Transverse colon (tissue), 4 donors: ENCODE data around the gene KRTAP10-11. TPM values are rescaled to one million over a fixed set of nuclear protein-coding genes. Genes with fewer than 3 reads are reported as not detected.

ENCODE experiments used
- DNase-seq: peaks from one replicate; pipeline ENCODE4 v3.0.0-alpha.2; 2019
- H3K27ac ChIP-seq, 4 donors: fragments of 200-600 bp; sonication (generic); 2 replicates each; pipeline ENCODE4 v1.5.1; 2016 to 2018; ENCODE audit warnings: inconsistent platforms in 4 of 4
- H3K27me3 ChIP-seq: fragments of 200-600 bp; sonication (generic); 2 replicates; pipeline ENCODE4 v1.5.1; 2017; ENCODE audit warnings: inconsistent platforms
- H3K36me3 ChIP-seq, 4 donors: fragments of 200-600 bp; sonication (generic); 2 replicates each; pipeline ENCODE4 v1.5.1; 2017 to 2019; ENCODE audit warnings: inconsistent platforms in 4 of 4
- H3K4me1 ChIP-seq, 4 donors: fragments of 200-600 bp; sonication (generic); 2 replicates each; pipeline ENCODE4 v1.5.1; 2017 to 2020; ENCODE audit warnings: inconsistent platforms in 4 of 4
- H3K4me3 ChIP-seq, 4 donors: fragments of 200-600 bp; sonication (generic); 1 replicate in 1 of 4; 2 replicates in 3 of 4; pipeline versions ENCODE4 v1.5.1 to v1.6.1; 2017 to 2019; ENCODE audit warnings: inconsistent platforms in 4 of 4
- H3K9me3 ChIP-seq, 2 donors: fragments of 200-600 bp; sonication (generic); 2 replicates each; pipeline ENCODE4 v1.5.1; 2017 to 2019; ENCODE audit warnings: inconsistent platforms in 2 of 2
- CTCF ChIP-seq, 5 experiments: fragments of 200-600 bp in 3 of 5; fragments of 450-650 bp in 2 of 5; sonication (generic) in 3 of 5; IDR thresholded peaks; 1 replicate in 2 of 5; 2 replicates in 3 of 5; pipeline ENCODE4 v1.5.1; 2016 to 2017; ENCODE audit warnings: antibody characterized with exemption in 5 of 5, inconsistent platforms in 3 of 5, mild to moderate bottlenecking in 2 of 5, moderate library complexity in 1 of 5
- EP300 ChIP-seq: sonication (generic); formaldehyde crosslinking; IDR thresholded peaks from one replicate; pipeline ENCODE4 v1.6.1; 2017; ENCODE audit warnings: antibody characterized with exemption, low read depth
- POLR2A ChIP-seq: fragments of 450-650 bp; IDR thresholded peaks from one replicate; pipeline ENCODE4 v1.6.1; 2016; ENCODE audit warnings: antibody characterized with exemption, mild to moderate bottlenecking, moderate library complexity
- POLR2AphosphoS5 ChIP-seq, 3 donors: sonication (generic); formaldehyde crosslinking; IDR thresholded peaks; one replicate each; pipeline ENCODE4 v1.6.1; 2016; ENCODE audit warnings: antibody characterized with exemption in 3 of 3
- WGBS, 2 donors: methylation state at CpG; one replicate each; pipeline ENCODE4 v1.1.5; 2018; ENCODE audit warnings: low coverage in 1 of 2; 5-methylcytosine and 5-hydroxymethylcytosine counted together
- in situ Hi-C, 4 donors: fragments of 200-750 bp; cut with MboI; loops; one replicate each; pipeline versions ENCODE4 v1.15.0 to v1.15.1; 2017; ENCODE audit warnings: low sequenced_read_pairs in 3 of 4, low pct_ligation_motif_present in 1 of 4, low pct_unique_long_range_greater_than_20kb in 1 of 4
- intact Hi-C: fragments of 100-400 bp; cut with DNase I; formaldehyde crosslinking; loops from one replicate; pipeline ENCODE4 v1.15.1; 2023; ENCODE audit warnings: low total_unique reads
- small RNA-seq, 4 donors: library from RNA; depleted of rRNA; stranded (forward); fragments of <200 nt; gene quantifications; one replicate each; pipeline ENCODE3, GENCODE V24; 2016
- total RNA-seq, 4 donors: library from RNA; depleted of rRNA; stranded (reverse); fragments of >200 nt; gene quantifications; one replicate each; pipeline ENCODE4 v1.1.0, GENCODE V29; 2016

Gene KRTAP10-11
- total RNA-seq, 4 donors from 2014 or later, result not detected

GRCh38 chr21:44696572-44696971, 50.4 kb downstream of the KRTAP10-11 start:
- H3K9me3 ChIP-seq, result peaks cover 10% of the 10 kb centered on the region in 2 donors
- no peak for TF ChIP-seq POLR2A
- TF ChIP-seq CTCF (IDR thresholded peaks at IDR 0.05), result no peak
- TF ChIP-seq POLR2AphosphoS5 (IDR thresholded peaks at IDR 0.05), result no peak
- no peak for TF ChIP-seq EP300
- in situ Hi-C loops (loop anchor here in 2 of 4 donors (25.0 kb wide), 1 partner anchor 109 kb away; the partner anchor contains the start of genes KRTAP10-5 (in 2 of the 2) and KRTAP10-6 (in 2 of the 2)), intact Hi-C loops (no loop called here)
- no peaks in the 10 kb centered on the region for H3K4me1 ChIP-seq
- no peak for DNase-seq
- H3K27ac ChIP-seq, result no peak overlapping the region
- no peak overlapping the region for H3K4me3 ChIP-seq
- H3K27me3 ChIP-seq, result peaks cover 75% of the 10 kb centered on the region
- H3K36me3 ChIP-seq, result no peaks in the 10 kb centered on the region
- WGBS, 2 donors, result 56 to 74% methylated on average over 2 to 10 of the region's 10 CpGs

Small RNAs within 50 kb of the gene (small RNA-seq; reads per million reads assigned to genes)
- gene KRTAP12-6P, result 0 reads per million in 4 donors

Other genes starting within 250 kb of the KRTAP10-11 start
- 1 to 10 TPM; 4.4 to 6.7 (median 5.1) TPM for gene LRRC3, start 190.9 kb upstream of the KRTAP10-11 start, total RNA-seq
- gene KRTAP10-1, start 106.2 kb upstream of the KRTAP10-11 start, total RNA-seq, result not detected
- not detected for gene KRTAP10-2, start 94.9 kb upstream of the KRTAP10-11 start, total RNA-seq
- not detected for gene KRTAP10-3, start 87.6 kb upstream of the KRTAP10-11 start, total RNA-seq
- gene KRTAP10-4, start 72.7 kb upstream of the KRTAP10-11 start, total RNA-seq, result not detected
- gene KRTAP10-5, start 65.8 kb upstream of the KRTAP10-11 start, total RNA-seq, result not detected
- gene KRTAP10-6, start 53.9 kb upstream of the KRTAP10-11 start, total RNA-seq, result not detected
- not detected for gene KRTAP10-7, start 45.8 kb upstream of the KRTAP10-11 start, total RNA-seq
- gene KRTAP10-8, start 34.3 kb upstream of the KRTAP10-11 start, total RNA-seq, result not detected
- not detected for gene KRTAP10-9, start 19.3 kb upstream of the KRTAP10-11 start, total RNA-seq
- gene KRTAP10-10, start 9.1 kb upstream of the KRTAP10-11 start, total RNA-seq, result not detected
- gene KRTAP12-4, start 8.2 kb downstream of the KRTAP10-11 start, total RNA-seq, result not detected
- not detected for gene KRTAP12-3, start 11.5 kb downstream of the KRTAP10-11 start, total RNA-seq
- gene KRTAP12-2, start 20.5 kb downstream of the KRTAP10-11 start, total RNA-seq, result not detected
- not detected for gene KRTAP12-1, start 35.7 kb downstream of the KRTAP10-11 start, total RNA-seq
- not detected for gene KRTAP10-12, start 50.8 kb downstream of the KRTAP10-11 start, total RNA-seq
- not detected for gene TSPEAR, start 65.2 kb downstream of the KRTAP10-11 start, total RNA-seq
- 10 to 100 TPM; 40.8 to 78.0 (median 60.5) TPM for gene UBE2G2, start 155.4 kb downstream of the KRTAP10-11 start, total RNA-seq
- 10 to 100 TPM; 18.3 to 56.7 (median 38.1) TPM for gene SUMO3, start 171.6 kb downstream of the KRTAP10-11 start, total RNA-seq
- gene PTTG1IP, start 227.3 kb downstream of the KRTAP10-11 start, total RNA-seq, result 100 to 1,000 TPM; 157 to 552 (median 288) TPM